HG02970 (cell line): Measurements from ENCODE around the gene SLC5A5.

ENCODE experiments used
- ATAC-seq: cut with Tn5 transposase; IDR thresholded peaks from one replicate; pipeline ENCODE4 v1.9.1; 2021; ENCODE audit warnings: mild to moderate bottlenecking, moderate library complexity, moderate number of reproducible peaks; ENCODE audit not compliant: unreplicated experiment, low FRiP score

The SLC5A5 gene

GRCh38 chr19:17846146-17846545, 25.6 kb upstream of the SLC5A5 start:
- ATAC-seq = no peak

- ATAC-seq = peak; percentile 67
These were observed 24.0 kb upstream of the SLC5A5 start, which contains the start of gene JAK3 for GRCh38 chr19:17847538-17848366. Gene JAK3 (minus strand): TSS chr19:17847982. CDS start chr19:17844417, 3,565 bp downstream.

GRCh38 chr19:17848595-17849292, 23.0 kb upstream of the SLC5A5 start:
- ATAC-seq = no peak

- ATAC-seq = no peak
These were observed 17.7 kb upstream of the SLC5A5 start for GRCh38 chr19:17854061-17854460.

- ATAC-seq = no peak
These were observed 16.2 kb upstream of the SLC5A5 start for GRCh38 chr19:17855280-17856152.

GRCh38 chr19:17859533-17860330, 12.0 kb upstream of the SLC5A5 start, which contains the start of gene RPL18A:
Gene RPL18A (plus strand): TSS chr19:17859910. CDS start chr19:17859957, 47 bp downstream.
- peak; percentile 96 for ATAC-seq

GRCh38 chr19:17860331-17860992, 11.3 kb upstream of the SLC5A5 start:
- no peak for ATAC-seq

GRCh38 chr19:17860993-17861360, 10.8 kb upstream of the SLC5A5 start:
- no peak for ATAC-seq

GRCh38 chr19:17861542-17862402, 10.0 kb upstream of the SLC5A5 start:
- ATAC-seq = no peak

- no peak for ATAC-seq
These were observed 8.8 kb upstream of the SLC5A5 start for GRCh38 chr19:17862711-17863519.

- no peak for ATAC-seq
These were observed 8.1 kb upstream of the SLC5A5 start for GRCh38 chr19:17863520-17864182.

- no peak for ATAC-seq
These were observed 6.1 kb upstream of the SLC5A5 start for GRCh38 chr19:17865364-17866311.

- no peak for ATAC-seq
These were observed 5.3 kb upstream of the SLC5A5 start for GRCh38 chr19:17866312-17866963.

GRCh38 chr19:17866964-17867486, 4.7 kb upstream of the SLC5A5 start:
- ATAC-seq = no peak

- no peak for ATAC-seq
These were observed 3.1 kb upstream of the SLC5A5 start for GRCh38 chr19:17868669-17869068.
